ENCODE data around the gene PIEZO1.

DNA sequence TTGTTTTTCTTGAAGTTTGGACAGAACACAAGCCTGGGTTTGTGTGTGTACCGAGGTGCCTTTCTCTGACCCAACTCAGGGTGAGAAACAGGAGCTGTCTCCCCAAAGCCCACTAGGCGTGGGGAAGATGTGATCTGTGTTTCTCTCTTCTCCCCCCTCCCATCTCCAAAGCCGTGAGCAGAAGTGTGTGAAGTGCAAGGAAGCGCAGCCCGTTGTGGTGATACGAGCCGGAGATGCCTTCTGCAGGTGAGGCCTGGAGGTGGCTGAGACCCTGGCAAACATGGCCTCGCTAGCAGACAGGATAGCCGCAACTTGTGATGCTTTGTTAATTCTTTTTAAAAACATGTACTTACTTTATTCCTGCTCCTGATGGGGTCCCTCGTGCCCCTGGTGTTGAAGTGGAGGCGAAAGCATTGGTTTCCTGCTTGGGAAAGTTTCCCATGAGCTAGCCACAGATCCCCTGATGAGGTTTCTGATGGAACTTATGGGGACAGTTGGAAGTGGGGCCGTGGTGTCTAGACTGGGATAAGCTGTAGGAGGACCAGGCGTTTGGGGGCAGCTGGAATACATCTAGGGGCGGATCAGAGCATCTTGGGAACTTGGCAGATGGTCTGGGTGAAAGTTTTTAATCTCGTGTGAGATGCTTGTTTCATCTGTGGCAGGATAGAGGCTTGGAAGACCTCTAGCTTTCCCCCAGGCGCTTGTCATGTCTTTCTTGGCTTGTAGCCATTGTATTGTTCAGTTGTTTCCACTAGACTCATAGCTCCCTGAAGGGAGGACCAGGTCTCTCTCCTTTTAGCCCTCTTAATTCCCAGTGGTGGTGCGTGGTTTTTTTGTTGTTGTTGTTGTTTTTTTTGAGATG lies 77.8 kb downstream of the PIEZO1 start:
- no peak for TF ChIP-seq POLR2A (IDR thresholded peaks at IDR 0.05; ENCODE audit: low read length)
- no peak for TF ChIP-seq GATA1 (IDR thresholded peaks at IDR 0.05; ENCODE audit: low read depth, low read length)
